Transverse colon (tissue), 4 donors: ENCODE data around the gene BTLA. TPM values are rescaled to one million over a fixed set of nuclear protein-coding genes. Genes with fewer than 3 reads are reported as not detected.
A peak's percentile ranks its signal among the peaks of the same experiment; 100 is the strongest.

Experiments used
- DNase-seq: peaks from one replicate; pipeline ENCODE4 v3.0.0-alpha.2; 2019
- H3K27ac ChIP-seq, 4 donors: fragments of 200-600 bp; sonication (generic); 2 replicates each; pipeline ENCODE4 v1.5.1; 2016 to 2018; ENCODE audit warnings: inconsistent platforms in 4 of 4
- H3K27me3 ChIP-seq: fragments of 200-600 bp; sonication (generic); 2 replicates; pipeline ENCODE4 v1.5.1; 2017; ENCODE audit warnings: inconsistent platforms
- H3K36me3 ChIP-seq, 4 donors: fragments of 200-600 bp; sonication (generic); 2 replicates each; pipeline ENCODE4 v1.5.1; 2017 to 2019; ENCODE audit warnings: inconsistent platforms in 4 of 4
- H3K4me1 ChIP-seq, 4 donors: fragments of 200-600 bp; sonication (generic); 2 replicates each; pipeline ENCODE4 v1.5.1; 2017 to 2020; ENCODE audit warnings: inconsistent platforms in 4 of 4
- H3K4me3 ChIP-seq, 4 donors: fragments of 200-600 bp; sonication (generic); 1 replicate in 1 of 4; 2 replicates in 3 of 4; pipeline versions ENCODE4 v1.5.1 to v1.6.1; 2017 to 2019; ENCODE audit warnings: inconsistent platforms in 4 of 4
- H3K9me3 ChIP-seq, 2 donors: fragments of 200-600 bp; sonication (generic); 2 replicates each; pipeline ENCODE4 v1.5.1; 2017 to 2019; ENCODE audit warnings: inconsistent platforms in 2 of 2
- EP300 ChIP-seq: sonication (generic); formaldehyde crosslinking; IDR thresholded peaks from one replicate; pipeline ENCODE4 v1.6.1; 2017; ENCODE audit warnings: antibody characterized with exemption, low read depth
- POLR2A ChIP-seq: fragments of 450-650 bp; IDR thresholded peaks from one replicate; pipeline ENCODE4 v1.6.1; 2016; ENCODE audit warnings: antibody characterized with exemption, mild to moderate bottlenecking, moderate library complexity
- POLR2AphosphoS5 ChIP-seq, 3 donors: sonication (generic); formaldehyde crosslinking; IDR thresholded peaks; one replicate each; pipeline ENCODE4 v1.6.1; 2016; ENCODE audit warnings: antibody characterized with exemption in 3 of 3
- WGBS, 2 donors: methylation state at CpG; one replicate each; pipeline ENCODE4 v1.1.5; 2018; ENCODE audit warnings: low coverage in 1 of 2; 5-methylcytosine and 5-hydroxymethylcytosine counted together
- in situ Hi-C, 4 donors: fragments of 200-750 bp; cut with MboI; loops; one replicate each; pipeline versions ENCODE4 v1.15.0 to v1.15.1; 2017; ENCODE audit warnings: low sequenced_read_pairs in 3 of 4, low pct_ligation_motif_present in 1 of 4, low pct_unique_long_range_greater_than_20kb in 1 of 4
- intact Hi-C: fragments of 100-400 bp; cut with DNase I; formaldehyde crosslinking; loops from one replicate; pipeline ENCODE4 v1.15.1; 2023; ENCODE audit warnings: low total_unique reads
- total RNA-seq, 4 donors: library from RNA; depleted of rRNA; stranded (reverse); fragments of >200 nt; gene quantifications; one replicate each; pipeline ENCODE4 v1.1.0, GENCODE V29; 2016
- TF ChIP-seq, protein P1 (sequence below), 5 experiments: fragments of 200-600 bp in 3 of 5; fragments of 450-650 bp in 2 of 5; sonication (generic) in 3 of 5; IDR thresholded peaks; 1 replicate in 2 of 5; 2 replicates in 3 of 5; pipeline ENCODE4 v1.5.1; 2016 to 2017; ENCODE audit warnings: antibody characterized with exemption in 5 of 5, inconsistent platforms in 3 of 5, mild to moderate bottlenecking in 2 of 5, moderate library complexity in 1 of 5

BTLA gene, protein sequence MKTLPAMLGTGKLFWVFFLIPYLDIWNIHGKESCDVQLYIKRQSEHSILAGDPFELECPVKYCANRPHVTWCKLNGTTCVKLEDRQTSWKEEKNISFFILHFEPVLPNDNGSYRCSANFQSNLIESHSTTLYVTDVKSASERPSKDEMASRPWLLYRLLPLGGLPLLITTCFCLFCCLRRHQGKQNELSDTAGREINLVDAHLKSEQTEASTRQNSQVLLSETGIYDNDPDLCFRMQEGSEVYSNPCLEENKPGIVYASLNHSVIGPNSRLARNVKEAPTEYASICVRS
- total RNA-seq, result 10 to 100 TPM in 1 of 4 donors, under 1 TPM in 1, not detected in 2; 0.82 to 12.9 TPM

DNA sequence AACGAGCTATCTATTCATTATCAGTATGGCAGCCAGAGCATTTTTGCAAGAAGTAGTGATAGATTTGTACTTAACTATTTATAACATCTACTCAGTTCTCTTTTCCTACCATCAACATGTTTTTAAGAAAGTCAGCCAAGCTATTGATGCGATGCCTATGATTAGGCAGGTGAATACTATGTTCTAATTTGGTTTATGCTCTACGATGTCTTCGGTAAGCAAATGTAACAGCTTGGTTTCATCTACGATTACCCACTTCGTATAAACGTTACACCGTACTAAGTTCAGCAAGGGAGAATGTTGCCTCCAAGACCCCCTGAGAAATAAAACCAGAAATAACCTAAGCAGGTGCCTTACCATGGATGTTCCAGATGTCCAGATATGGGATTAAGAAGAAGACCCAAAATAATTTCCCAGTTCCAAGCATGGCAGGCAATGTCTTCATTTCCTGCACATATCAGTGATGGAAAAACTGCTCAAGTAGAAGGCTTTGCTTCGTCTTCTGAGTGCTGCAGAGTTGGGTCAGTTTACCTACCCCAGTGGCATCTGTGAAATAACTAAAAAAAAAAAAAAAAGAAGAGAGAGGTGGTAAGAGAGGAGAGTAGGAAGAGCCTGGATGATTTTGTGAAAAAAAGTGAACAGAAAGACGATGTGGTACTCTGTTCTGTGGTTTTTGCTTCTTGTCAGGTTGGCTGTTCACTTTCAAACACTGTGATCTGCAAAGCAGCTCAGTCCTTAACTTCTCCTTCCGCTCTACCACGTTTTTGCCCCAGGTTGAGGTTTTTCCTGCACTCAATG lies at the start of gene BTLA:
Gene BTLA (minus strand): TSS at position 559 of the 798 bp plus-strand sequence. CDS start 114 bp downstream, at position 445.
- Histone ChIP-seq H3K36me3 (no peaks in the 10 kb centered on the region), H3K9me3 (no peaks in the 10 kb centered on the region), H3K27ac (peak within 1 kb of the TSS in 1 of 4 donors; percentile 19), H3K4me1 (no peaks in the 10 kb centered on the region), H3K27me3 (no peaks in the 10 kb centered on the region), H3K4me3 (peak within 1 kb of the TSS in 1 of 4 donors; percentile 15)
- intact Hi-C loops, result no loop called here
- TF ChIP-seq POLR2A (no peak), EP300 (no peak), POLR2AphosphoS5 (IDR thresholded peaks at IDR 0.05) (no peak)
- TF ChIP-seq, protein P1, sequence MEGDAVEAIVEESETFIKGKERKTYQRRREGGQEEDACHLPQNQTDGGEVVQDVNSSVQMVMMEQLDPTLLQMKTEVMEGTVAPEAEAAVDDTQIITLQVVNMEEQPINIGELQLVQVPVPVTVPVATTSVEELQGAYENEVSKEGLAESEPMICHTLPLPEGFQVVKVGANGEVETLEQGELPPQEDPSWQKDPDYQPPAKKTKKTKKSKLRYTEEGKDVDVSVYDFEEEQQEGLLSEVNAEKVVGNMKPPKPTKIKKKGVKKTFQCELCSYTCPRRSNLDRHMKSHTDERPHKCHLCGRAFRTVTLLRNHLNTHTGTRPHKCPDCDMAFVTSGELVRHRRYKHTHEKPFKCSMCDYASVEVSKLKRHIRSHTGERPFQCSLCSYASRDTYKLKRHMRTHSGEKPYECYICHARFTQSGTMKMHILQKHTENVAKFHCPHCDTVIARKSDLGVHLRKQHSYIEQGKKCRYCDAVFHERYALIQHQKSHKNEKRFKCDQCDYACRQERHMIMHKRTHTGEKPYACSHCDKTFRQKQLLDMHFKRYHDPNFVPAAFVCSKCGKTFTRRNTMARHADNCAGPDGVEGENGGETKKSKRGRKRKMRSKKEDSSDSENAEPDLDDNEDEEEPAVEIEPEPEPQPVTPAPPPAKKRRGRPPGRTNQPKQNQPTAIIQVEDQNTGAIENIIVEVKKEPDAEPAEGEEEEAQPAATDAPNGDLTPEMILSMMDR (IDR thresholded peaks at IDR 0.05), result no peak
- in situ Hi-C loops, result no loop called here
- DNase-seq, result no peak
- 63 to 73% methylated on average over 4 to 12 of the region's 12 CpGs for WGBS, 2 donors

DNA sequence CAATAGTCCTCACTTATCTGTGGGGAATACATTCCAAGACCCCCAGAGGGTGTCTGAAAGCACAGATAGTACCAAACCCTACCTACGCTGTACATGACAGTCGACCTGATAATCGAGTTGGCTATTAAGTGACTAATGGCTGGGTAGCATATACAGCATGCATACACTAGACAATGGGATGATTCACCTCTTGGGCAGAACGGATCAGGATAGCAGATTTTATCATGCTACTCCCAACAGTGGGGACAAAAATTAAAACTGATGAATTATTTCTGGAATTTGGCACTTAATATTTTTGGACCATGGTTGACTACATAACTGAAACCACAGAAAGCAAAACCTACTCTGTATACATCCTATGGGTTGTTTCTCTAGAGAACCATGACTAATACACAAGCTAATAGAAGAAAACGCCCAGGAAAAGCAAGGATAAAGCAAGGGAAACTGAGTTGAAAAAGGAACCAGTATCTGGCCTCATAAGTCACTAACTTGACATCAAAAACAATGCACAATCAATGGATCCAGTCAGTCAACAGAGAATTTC lies 47.0 kb upstream of the BTLA start:
- Histone ChIP-seq H3K27ac (no peak overlapping the region), H3K4me3 (no peak overlapping the region), H3K36me3 (peaks cover 0 to 37% (median 16%) of the 10 kb centered on the region in 4 donors), H3K4me1 (peaks cover 0 to 8% (median 5%) of the 10 kb centered on the region in 4 donors), H3K9me3 (no peaks in the 10 kb centered on the region), H3K27me3 (no peaks in the 10 kb centered on the region)
- TF ChIP-seq POLR2AphosphoS5 (IDR thresholded peaks at IDR 0.05), result no peak
- TF ChIP-seq EP300, result no peak
- no peak for TF ChIP-seq POLR2A
- TF ChIP-seq, protein P1 (IDR thresholded peaks at IDR 0.05), result no peak
- 89 to 91% methylated on average over 4 to 5 of the region's 5 CpGs for WGBS, 2 donors
- no peak for DNase-seq
- in situ Hi-C loops (no loop called here), intact Hi-C loops (no loop called here)

DNA sequence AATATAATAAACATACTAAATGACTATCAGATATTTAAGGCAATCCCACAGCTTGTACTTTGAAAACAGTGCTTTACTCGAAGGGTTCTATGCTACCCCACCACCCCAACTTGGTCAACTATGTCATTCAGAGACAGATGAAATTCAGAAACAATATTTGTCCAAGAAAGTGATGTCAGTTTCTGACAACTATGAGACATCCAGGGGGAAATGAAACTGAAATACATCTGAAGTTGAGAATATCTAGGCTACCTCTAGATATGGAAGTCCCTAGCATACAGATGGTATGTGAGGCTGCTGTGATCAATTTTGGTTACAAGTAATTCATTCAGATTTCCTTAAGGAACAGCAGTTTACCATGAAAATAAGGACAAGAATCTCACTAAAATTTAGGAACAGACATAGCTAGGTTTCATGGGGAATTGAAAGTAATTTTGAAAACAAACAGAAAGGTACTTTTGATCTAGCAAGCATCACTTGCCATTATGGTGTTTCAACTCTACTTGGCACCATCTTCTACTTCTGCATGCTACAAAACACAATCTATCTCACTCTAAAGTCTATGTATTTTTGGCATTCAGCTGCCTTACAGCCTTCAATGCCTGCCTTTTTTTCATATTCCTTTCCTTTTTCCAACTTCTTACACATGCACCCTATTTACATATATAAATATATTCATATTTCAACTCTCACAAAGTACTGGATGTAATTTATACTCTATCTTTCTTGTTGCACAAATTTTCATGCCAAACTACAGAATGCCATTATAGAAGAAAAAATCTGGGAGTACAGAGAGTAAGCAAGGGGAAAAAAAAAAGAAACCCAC lies 40.8 kb upstream of the BTLA start:
- Histone ChIP-seq H3K36me3 (peaks cover 0 to 49% (median 15%) of the 10 kb centered on the region in 4 donors), H3K27me3 (no peaks in the 10 kb centered on the region), H3K4me3 (no peak overlapping the region), H3K27ac (no peak overlapping the region), H3K9me3 (no peaks in the 10 kb centered on the region), H3K4me1 (no peaks in the 10 kb centered on the region)
- no peak for DNase-seq
- TF ChIP-seq EP300, result no peak
- no peak for TF ChIP-seq POLR2A
- TF ChIP-seq POLR2AphosphoS5 (IDR thresholded peaks at IDR 0.05), result no peak
- TF ChIP-seq, protein P1 (IDR thresholded peaks at IDR 0.05), result no peak
- intact Hi-C loops, result no loop called here
- WGBS, 2 donors, result 67 to 89% methylated on average over 1 of the region's 1 CpG
- in situ Hi-C loops, result no loop called here
